H9 (cell line): ENCODE results near the gene TUB. TPM values are rescaled to one million over a fixed set of nuclear protein-coding genes. Genes with fewer than 3 reads are reported as not detected.

Source experiments
- DNase-seq: peaks from one replicate; pipeline ENCODE4 v3.0.0-alpha.2; 2017
- H2AFZ ChIP-seq: one replicate; pipeline ENCODE4 v1.6.1; 2013; ENCODE audit warnings: mild to moderate bottlenecking, low read length, control low read depth, moderate library complexity
- H2AK5ac ChIP-seq: 2 replicates; pipeline ENCODE4 v1.6.1; 2013; ENCODE audit warnings: low read length, control low read depth, mixed read lengths; ENCODE audit not compliant: insufficient read length
- H2BK120ac ChIP-seq: one replicate; pipeline ENCODE4 v1.6.1; 2013; ENCODE audit warnings: low read depth, mild to moderate bottlenecking, low read length, control low read depth, inconsistent platforms; ENCODE audit not compliant: poor library complexity, severe bottlenecking
- H2BK12ac ChIP-seq: 2 replicates; pipeline ENCODE4 v1.6.1; 2013; ENCODE audit warnings: low read length, control low read depth, mixed read lengths, low read depth; ENCODE audit not compliant: insufficient read length
- H2BK15ac ChIP-seq: 2 replicates; pipeline ENCODE4 v1.6.1; 2013; ENCODE audit warnings: low read depth, low read length, control low read depth
- H2BK20ac ChIP-seq: one replicate; pipeline ENCODE4 v1.6.1; 2013; ENCODE audit warnings: low read depth, mild to moderate bottlenecking, low read length, control low read depth, inconsistent platforms; ENCODE audit not compliant: poor library complexity, severe bottlenecking
- H2BK5ac ChIP-seq: 2 replicates; pipeline ENCODE4 v1.6.1; 2013; ENCODE audit warnings: low read length, control low read depth, mixed read lengths; ENCODE audit not compliant: insufficient read length
- H3K14ac ChIP-seq: 2 replicates; pipeline ENCODE4 v1.6.1; 2013; ENCODE audit warnings: low read length, control low read depth; ENCODE audit not compliant: insufficient read depth
- H3K18ac ChIP-seq: 2 replicates; pipeline ENCODE4 v1.6.1; 2013; ENCODE audit warnings: low read depth, mild to moderate bottlenecking, mixed read lengths, low read length, control low read depth; ENCODE audit not compliant: insufficient read length
- H3K23ac ChIP-seq: 2 replicates; pipeline ENCODE4 v1.6.1; 2013; ENCODE audit warnings: low read length, control low read depth, mixed read lengths, low read depth; ENCODE audit not compliant: insufficient read length
- H3K23me2 ChIP-seq: 2 replicates; pipeline ENCODE4 v1.6.1; 2013; ENCODE audit warnings: low read depth, mild to moderate bottlenecking, mixed read lengths, low read length, control low read depth; ENCODE audit not compliant: insufficient read length, poor library complexity, severe bottlenecking
- H3K27ac ChIP-seq: 2 replicates; pipeline ENCODE4 v1.5.1; 2013; ENCODE audit warnings: low read length, control low read depth, mixed read lengths, low read depth; ENCODE audit not compliant: insufficient read length
- H3K27me3 ChIP-seq: 2 replicates; pipeline ENCODE4 v1.6.1; 2013; ENCODE audit warnings: low read length, control low read depth, inconsistent platforms; ENCODE audit not compliant: insufficient read depth
- H3K4ac ChIP-seq: 2 replicates; pipeline ENCODE4 v1.6.1; 2013; ENCODE audit warnings: low read depth, mild to moderate bottlenecking, control low read depth, inconsistent platforms, low read length, moderate library complexity
- H3K4me1 ChIP-seq: 2 replicates; pipeline ENCODE4 v1.6.1; 2013; ENCODE audit warnings: low read length, control low read depth, inconsistent platforms; ENCODE audit not compliant: insufficient read depth
- H3K4me2 ChIP-seq: 2 replicates; pipeline ENCODE4 v1.6.1; 2013; ENCODE audit warnings: low read length, control low read depth, mixed read lengths; ENCODE audit not compliant: insufficient read length, insufficient read depth
- H3K56ac ChIP-seq: 2 replicates; pipeline ENCODE4 v1.6.1; 2013; ENCODE audit warnings: low read depth, mild to moderate bottlenecking, mixed read lengths, low read length, control low read depth; ENCODE audit not compliant: insufficient read length
- H3K79me1 ChIP-seq: 2 replicates; pipeline ENCODE4 v1.6.1; 2013; ENCODE audit warnings: low read depth, mild to moderate bottlenecking, moderate library complexity, low read length, control low read depth, inconsistent platforms; ENCODE audit not compliant: insufficient read depth, poor library complexity, severe bottlenecking
- H3K79me2 ChIP-seq: 2 replicates; pipeline ENCODE4 v1.6.1; 2013; ENCODE audit warnings: low read length, control low read depth, inconsistent platforms; ENCODE audit not compliant: insufficient read depth
- H3K9ac ChIP-seq: 2 replicates; pipeline ENCODE4 v1.6.1; 2013; ENCODE audit warnings: low read length, control low read depth, mixed read lengths; ENCODE audit not compliant: insufficient read length; ENCODE audit errors: extremely low read depth
- H3K9me3 ChIP-seq: one replicate; pipeline ENCODE4 v1.6.1; 2013; ENCODE audit warnings: low read depth, low read length, inconsistent platforms; ENCODE audit not compliant: control insufficient read depth
- H3T11ph ChIP-seq: one replicate; pipeline ENCODE4 v1.6.1; 2013; ENCODE audit warnings: mild to moderate bottlenecking, low read length, control low read depth, inconsistent platforms
- H4K20me1 ChIP-seq: one replicate; pipeline ENCODE4 v1.6.1; 2013; ENCODE audit not compliant: control insufficient read depth, insufficient read length, insufficient read depth
- H4K5ac ChIP-seq: 2 replicates; pipeline ENCODE4 v1.6.1; 2013; ENCODE audit warnings: low read depth, mild to moderate bottlenecking, mixed read lengths, low read length, control low read depth; ENCODE audit not compliant: insufficient read length
- H4K8ac ChIP-seq: replicated peaks from 2 replicates; pipeline ENCODE4 v1.6.1; 2013; ENCODE audit warnings: low read length, control low read depth, mixed read lengths, low read depth; ENCODE audit not compliant: insufficient read length
- H4K91ac ChIP-seq: 2 replicates; pipeline ENCODE4 v1.6.1; 2013; ENCODE audit warnings: low read depth, mild to moderate bottlenecking, moderate library complexity, mixed read lengths, low read length, control low read depth; ENCODE audit not compliant: insufficient read length
- H3K27ac Mint-ChIP-seq, 3 experiments: 2 replicates in 2 of 3; 3 replicates in 1 of 3; pipeline ENCODE4 v1.8.0; 2020 to 2021; ENCODE audit warnings: mixed read lengths in 3 of 3, mild to moderate bottlenecking in 1 of 3, moderate library complexity in 1 of 3
- H3K27me3 Mint-ChIP-seq: 2 replicates; pipeline ENCODE4 v1.8.0; 2021; ENCODE audit warnings: low read depth, mild to moderate bottlenecking, moderate library complexity, mixed read lengths
- H3K36me3 Mint-ChIP-seq, 3 experiments: 2 replicates in 2 of 3; 3 replicates in 1 of 3; pipeline ENCODE4 v1.8.0; 2020 to 2021; ENCODE audit warnings: low read depth in 3 of 3, mixed read lengths in 3 of 3; ENCODE audit not compliant: insufficient read depth in 1 of 3
- H3K4me1 Mint-ChIP-seq, 2 experiments: 2 replicates each; pipeline ENCODE4 v1.8.0; 2020; ENCODE audit warnings: mixed read lengths in 2 of 2
- H3K4me3 Mint-ChIP-seq, 2 experiments: 2 replicates in 1 of 2; 3 replicates in 1 of 2; pipeline ENCODE4 v1.8.0; 2020 to 2021; ENCODE audit warnings: mild to moderate bottlenecking in 2 of 2, mixed read lengths in 2 of 2, moderate library complexity in 1 of 2
- H3K9me3 Mint-ChIP-seq, 2 experiments: 2 replicates in 1 of 2; 3 replicates in 1 of 2; pipeline ENCODE4 v1.8.0; 2020; ENCODE audit warnings: mild to moderate bottlenecking in 2 of 2, mixed read lengths in 2 of 2, moderate library complexity in 1 of 2
- CTCF ChIP-seq: fragments of 200-600 bp; sonication (generic); conservative IDR thresholded peaks from 3 replicates; pipeline ENCODE4 v1.8.0; 2021; ENCODE audit warnings: antibody characterized with exemption, mild to moderate bottlenecking
- WGBS: extraction: QIAGEN DNeasy Blood & Tissue Kit; methylation state at CpG from one replicate; pipeline ENCODE4 v1.1.7; 2013; ENCODE audit warnings: missing lambda C conversion rate, low lambda C conversion rate, mixed read lengths; ENCODE audit not compliant: insufficient read length; ENCODE audit errors: extremely low coverage; 5-methylcytosine and 5-hydroxymethylcytosine counted together
- total RNA-seq: library from RNA; stranded (reverse); gene quantifications from 2 replicates; pipeline ENCODE4 v1.2.1, GENCODE V29; 2021

The TUB gene
- total RNA-seq, 1 experiment from 2014 or later = 14.8 TPM

GRCh38 chr11:8098361-8098760 lies 17.4 kb downstream of the TUB start:
- H4K8ac ChIP-seq = no peak overlapping the region
- no peak overlapping the region for H3K23ac ChIP-seq
- H3K14ac ChIP-seq = no peak overlapping the region
- Mint-ChIP-seq H3K27me3 (peaks cover 2% of the 10 kb centered on the region), H3K4me1 (no peaks in the 10 kb centered on the region), H3K27ac (no peak overlapping the region), H3K9me3 (no peaks in the 10 kb centered on the region), H3K4me3 (no peak overlapping the region), H3K36me3 (peaks cover 18 to 47% (median 26%) of the 10 kb centered on the region in 3 experiments; a peak in 5 of 7 replicates)
- no peak overlapping the region for H3K4ac ChIP-seq
- no peak overlapping the region for H3K56ac ChIP-seq
- H2AK5ac ChIP-seq = no peak overlapping the region
- H3K27me3 ChIP-seq = no peaks in the 10 kb centered on the region
- no peaks in the 10 kb centered on the region for H3K23me2 ChIP-seq
- H4K91ac ChIP-seq = no peak overlapping the region
- H3K9ac ChIP-seq = no peak overlapping the region
- no peak overlapping the region for H2BK15ac ChIP-seq
- no peaks in the 10 kb centered on the region for H4K20me1 ChIP-seq
- H3K9me3 ChIP-seq = no peaks in the 10 kb centered on the region
- no CpG with 5 or more reads among the region's 4 CpGs for WGBS
- H3K18ac ChIP-seq = no peak overlapping the region
- H3K4me2 ChIP-seq = no peak overlapping the region
- no peak overlapping the region for H2BK5ac ChIP-seq
- H2BK20ac ChIP-seq = no peak overlapping the region
- no peak overlapping the region for H2BK120ac ChIP-seq
- H3T11ph ChIP-seq = no peak overlapping the region
- H3K27ac ChIP-seq = no peak overlapping the region
- no peak overlapping the region for H4K5ac ChIP-seq
- no peaks in the 10 kb centered on the region for H3K79me2 ChIP-seq
- TF ChIP-seq CTCF = no peak
- H3K4me1 ChIP-seq = no peaks in the 10 kb centered on the region
- H2BK12ac ChIP-seq = no peak overlapping the region
- no peak for DNase-seq
- no peaks in the 10 kb centered on the region for H3K79me1 ChIP-seq
- no peak overlapping the region for H2AFZ ChIP-seq
